Measurements from ENCODE around the gene KCNQ4. TPM values are rescaled to one million over a fixed set of nuclear protein-coding genes. Genes with fewer than 3 reads are reported as not detected.

KCNQ4 gene
- total RNA-seq, 1 experiment from 2014 or later, result 0.81 TPM

- no peaks in the 10 kb centered on the region for H3K79me2 ChIP-seq (ENCODE audit: low read depth)
- H3K27ac ChIP-seq, result no peak overlapping the region
- no peak for DNase-seq
- no peaks in the 10 kb centered on the region for H3K27me3 ChIP-seq (ENCODE audit: insufficient read depth, low read depth)
- no peak for TF ChIP-seq CTCF (conservative IDR thresholded peaks at IDR 0.05)
- TF ChIP-seq EZH2 (IDR thresholded peaks at IDR 0.05; ENCODE audit: low read depth), result no peak
- ChIA-PET CTCF (no interaction called here), POLR2A (ENCODE audit: unreplicated experiment) (no interaction called here)
- peaks cover 12% of the 10 kb centered on the region; the same call in 1 of the 2 replicates for H3K4me1 ChIP-seq (replicated peaks; ENCODE audit: insufficient read depth)
- no peaks in the 10 kb centered on the region for H3K9me2 ChIP-seq (ENCODE audit: insufficient read depth)
- no peak overlapping the region for H3K4me2 ChIP-seq
- no peaks in the 10 kb centered on the region for H3K36me3 ChIP-seq (ENCODE audit: low read depth)
- H3K9me3 ChIP-seq (ENCODE audit: insufficient read depth, low read depth), result no peaks in the 10 kb centered on the region
- no TSS peak for BruUV-seq (replicated peaks)
- no peak overlapping the region for H2AFZ ChIP-seq
- H4K20me1 ChIP-seq (ENCODE audit: insufficient read depth), result no peaks in the 10 kb centered on the region
- no peak overlapping the region for H3K4me3 ChIP-seq
- peaks cover 2% of the 10 kb centered on the region; the same call in 1 of the 2 replicates for H3F3A ChIP-seq (ENCODE audit: insufficient read depth, low read depth)
- intact Hi-C loops (cut with micrococcal nuclease; ENCODE audit: unreplicated experiment), result no loop called here
Observed at GRCh38 chr1:40884055-40884795, 100.6 kb downstream of the KCNQ4 start.

DNA sequence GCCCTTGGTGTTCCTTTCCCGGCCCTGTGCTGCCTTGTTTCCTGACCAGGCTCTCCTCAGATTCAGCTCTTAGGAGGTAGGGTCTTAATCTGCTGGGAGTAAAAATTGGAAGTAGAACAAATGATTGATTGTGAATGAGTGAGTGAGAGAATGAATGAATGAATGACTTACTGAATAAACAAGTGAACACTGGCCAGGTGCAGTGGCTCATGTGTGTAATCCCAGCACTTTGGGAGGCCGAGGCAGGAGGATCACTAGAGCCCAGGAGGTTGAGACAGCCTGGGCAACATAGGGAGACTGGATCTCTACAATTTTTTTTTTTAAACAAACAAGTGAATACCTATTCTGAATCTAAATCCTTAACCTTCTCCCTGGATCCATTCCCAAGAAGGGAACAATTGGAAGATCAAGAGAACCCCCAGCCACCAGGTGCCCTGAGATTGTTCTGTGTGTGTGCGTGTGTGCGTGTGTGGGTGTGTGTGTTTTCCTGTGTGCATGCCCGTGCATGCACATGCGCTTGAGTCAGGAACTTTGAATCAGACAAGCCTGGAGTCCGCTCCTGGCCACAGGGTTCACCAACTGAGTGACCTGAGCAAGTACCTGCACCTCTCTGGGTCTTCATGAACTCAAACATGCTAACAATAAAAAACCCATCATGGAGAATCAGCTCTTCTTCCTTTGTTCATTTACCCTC is 102.9 kb downstream of the KCNQ4 start:
- no TSS peak for BruUV-seq (replicated peaks)
- Histone ChIP-seq H3F3A (ENCODE audit: insufficient read depth, low read depth) (peaks cover 9% of the 10 kb centered on the region), H3K27ac (no peak overlapping the region), H3K79me2 (ENCODE audit: low read depth) (no peaks in the 10 kb centered on the region), H3K4me3 (no peak overlapping the region), H3K4me2 (no peak overlapping the region), H3K9me2 (ENCODE audit: insufficient read depth) (no peaks in the 10 kb centered on the region), H3K4me1 (replicated peaks; ENCODE audit: insufficient read depth) (peaks cover 26% of the 10 kb centered on the region), H3K9me3 (ENCODE audit: insufficient read depth, low read depth) (no peaks in the 10 kb centered on the region), H4K20me1 (ENCODE audit: insufficient read depth) (no peaks in the 10 kb centered on the region), H3K27me3 (ENCODE audit: insufficient read depth, low read depth) (no peaks in the 10 kb centered on the region), H2AFZ (no peak overlapping the region), H3K36me3 (ENCODE audit: low read depth) (no peaks in the 10 kb centered on the region)
- DNase-seq, result no peak
- CTCF ChIA-PET, result interaction anchor here (0.6 kb wide), 1 partner anchor 11 kb away, joined by 3 read pairs; no protein-coding TSS in a partner anchor
- POLR2A ChIA-PET (ENCODE audit: unreplicated experiment), result no interaction called here
- intact Hi-C loops (cut with micrococcal nuclease; ENCODE audit: unreplicated experiment), result no loop called here
- no peak for TF ChIP-seq EZH2 (IDR thresholded peaks at IDR 0.05; ENCODE audit: low read depth)
- TF ChIP-seq CTCF (conservative IDR thresholded peaks at IDR 0.05), result no peak

GRCh38 chr1:40887012-40887378 is 103.4 kb downstream of the KCNQ4 start:
- H3K9me2 ChIP-seq (ENCODE audit: insufficient read depth), result no peaks in the 10 kb centered on the region
- BruUV-seq (replicated peaks), result no TSS peak
- H3K4me2 ChIP-seq, result no peak overlapping the region
- peaks cover 26% of the 10 kb centered on the region for H3K4me1 ChIP-seq (replicated peaks; ENCODE audit: insufficient read depth)
- no peaks in the 10 kb centered on the region for H3K79me2 ChIP-seq (ENCODE audit: low read depth)
- intact Hi-C loops (cut with micrococcal nuclease; ENCODE audit: unreplicated experiment), result no loop called here
- no peak for DNase-seq
- no peak for TF ChIP-seq CTCF (conservative IDR thresholded peaks at IDR 0.05)
- no peak for TF ChIP-seq EZH2 (IDR thresholded peaks at IDR 0.05; ENCODE audit: low read depth)
- H3K4me3 ChIP-seq, result no peak overlapping the region
- no peaks in the 10 kb centered on the region for H3K27me3 ChIP-seq (ENCODE audit: insufficient read depth, low read depth)
- no peaks in the 10 kb centered on the region for H4K20me1 ChIP-seq (ENCODE audit: insufficient read depth)
- H3F3A ChIP-seq (ENCODE audit: insufficient read depth, low read depth), result peaks cover 9% of the 10 kb centered on the region
- CTCF ChIA-PET, result interaction anchor here (0.5 kb wide), 2 partner anchors 66 to 566 kb away, joined by 3 to 4 read pairs; no protein-coding TSS in a partner anchor
- POLR2A ChIA-PET (ENCODE audit: unreplicated experiment), result no interaction called here
- H3K36me3 ChIP-seq (ENCODE audit: low read depth), result no peaks in the 10 kb centered on the region
- no peak overlapping the region for H3K27ac ChIP-seq
- H2AFZ ChIP-seq, result no peak overlapping the region
- no peaks in the 10 kb centered on the region for H3K9me3 ChIP-seq (ENCODE audit: insufficient read depth, low read depth)

All from PC-9 (cell line).